ENCODE results near the gene ADAM8.
"Not testable (repeated sequence)": the region's sequence is repeated elsewhere in the genome, so short reads cannot be mapped to it uniquely, and the experiment has no call there.

The ADAM8 gene

DNA sequence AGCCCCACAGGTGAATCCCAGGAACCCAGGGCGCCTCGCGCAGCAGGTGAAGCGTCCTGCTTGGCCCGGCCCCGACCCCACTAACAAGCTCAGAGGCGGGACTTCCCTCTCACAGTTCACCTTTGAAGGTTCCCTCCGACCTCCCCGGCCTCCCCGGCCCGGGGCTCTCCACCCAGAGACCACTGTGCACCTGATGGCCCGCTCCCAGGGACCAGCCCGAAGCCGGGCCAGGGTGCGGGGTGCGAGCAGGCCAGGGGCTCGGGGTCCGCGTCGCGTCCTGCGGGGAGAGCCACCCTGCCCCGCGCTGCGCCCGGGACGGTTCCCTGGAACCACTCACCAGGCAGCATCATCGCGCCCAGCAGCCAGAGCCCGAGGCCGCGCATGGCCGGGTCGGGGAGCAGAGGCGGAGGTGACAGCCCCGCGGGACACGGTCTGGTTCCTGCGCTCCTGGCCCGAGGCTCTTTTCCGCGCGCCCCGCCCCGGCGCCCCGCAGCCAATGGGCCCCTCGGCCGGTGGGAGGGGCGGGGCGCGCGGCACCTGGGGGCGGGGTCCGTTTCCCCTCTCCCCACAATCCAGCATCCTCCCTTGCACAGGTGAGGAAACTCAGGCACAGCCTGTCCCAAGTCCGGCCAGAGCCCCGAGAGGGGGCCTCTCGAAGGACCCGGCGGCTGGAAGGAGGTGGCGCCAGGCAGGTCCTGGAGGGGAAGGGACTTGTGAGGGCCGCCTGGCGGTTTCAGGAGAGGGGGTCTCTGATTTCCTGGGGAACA lies at the start of gene ADAM8:
Gene ADAM8 (minus strand): TSS at position 434 of the 767 bp plus-strand sequence. CDS start 51 bp downstream, at position 383.
- H3K4me3 ChIP-seq (ENCODE audit: low read length), result peak within 1 kb of the TSS; percentile 59
- H3K4me1 ChIP-seq (ENCODE audit: control insufficient read depth, insufficient read depth, low read length), result no peaks in the 10 kb centered on the region
- peaks cover 5% of the 10 kb centered on the region for H3K36me3 ChIP-seq (ENCODE audit: control insufficient read depth, insufficient read depth, low read length)
- peaks cover 11% of the 10 kb centered on the region for H3K27me3 ChIP-seq (ENCODE audit: control insufficient read depth, insufficient read depth, low read length)
- H3K27ac ChIP-seq (ENCODE audit: low read depth, low read length), result no peak within 1 kb of the TSS
- peak within 1 kb of the TSS; percentile 56 for H3K9ac ChIP-seq (ENCODE audit: low read length)

DNA sequence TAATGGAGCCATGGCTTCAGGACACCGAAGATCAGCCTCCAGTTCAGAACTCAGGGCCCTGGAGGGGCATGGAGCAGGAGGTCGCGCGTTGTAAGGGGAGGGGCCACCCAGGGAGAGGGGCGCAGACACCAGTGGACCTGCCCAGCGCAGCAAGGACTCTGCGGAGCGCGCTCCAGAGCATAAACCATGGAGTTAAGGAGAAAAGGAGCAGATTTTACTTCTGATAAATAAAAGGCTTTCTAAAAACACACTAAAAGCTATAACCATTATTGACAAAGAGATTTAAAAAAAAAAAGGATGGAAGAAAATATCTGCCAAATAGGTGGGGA lies 49.5 kb upstream of the ADAM8 start:
- Histone ChIP-seq H3K27me3 (ENCODE audit: control insufficient read depth, insufficient read depth, low read length) (peaks cover 36% of the 10 kb centered on the region), H3K9ac (ENCODE audit: low read length) (no peak overlapping the region), H3K36me3 (ENCODE audit: control insufficient read depth, insufficient read depth, low read length) (no peaks in the 10 kb centered on the region), H3K4me3 (ENCODE audit: low read length) (no peak overlapping the region), H3K4me1 (ENCODE audit: control insufficient read depth, insufficient read depth, low read length) (peaks cover 2% of the 10 kb centered on the region), H3K27ac (ENCODE audit: low read depth, low read length) (no peak overlapping the region)

DNA sequence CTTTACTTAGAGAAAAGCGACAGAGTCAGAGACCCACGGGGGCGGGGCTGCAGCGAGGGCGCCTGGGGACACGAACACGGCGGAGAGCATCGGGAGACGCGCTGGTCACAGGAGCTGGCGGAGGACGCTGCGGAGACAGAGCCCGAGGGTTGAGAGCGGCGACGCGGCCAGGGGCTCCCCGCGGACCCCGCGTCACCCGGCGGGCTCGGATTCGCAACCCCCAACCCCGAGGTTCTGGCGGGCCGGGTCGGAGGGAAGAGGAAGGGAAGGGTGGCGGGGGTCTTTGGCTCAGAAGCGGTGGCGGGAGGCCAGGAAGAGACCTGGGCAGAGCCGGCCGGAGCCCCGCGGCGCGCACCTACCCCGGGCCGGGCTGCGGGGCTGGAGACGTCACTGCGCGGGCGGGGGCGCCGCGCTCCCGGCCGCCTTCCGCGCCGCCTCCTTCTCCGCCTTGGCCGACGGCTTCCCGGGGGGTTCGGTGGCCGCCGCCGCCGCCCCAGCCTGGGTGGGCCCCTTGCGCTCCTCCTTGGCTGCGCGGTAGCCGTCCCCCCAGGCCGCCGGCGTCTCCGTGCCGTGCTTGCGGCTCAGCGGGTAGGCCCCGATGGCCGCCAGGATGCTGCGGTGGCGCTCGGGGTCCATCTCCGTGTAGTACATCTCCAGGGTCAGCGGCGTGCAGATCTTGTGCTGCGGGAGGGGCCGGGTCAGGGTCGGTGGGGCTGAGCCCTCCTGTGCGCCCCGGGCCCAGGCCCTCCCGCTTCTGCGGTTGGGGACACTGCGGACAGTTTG lies 49.0 kb upstream of the ADAM8 start:
- Histone ChIP-seq H3K4me1 (ENCODE audit: control insufficient read depth, insufficient read depth, low read length) (peaks cover 2% of the 10 kb centered on the region), H3K27me3 (ENCODE audit: control insufficient read depth, insufficient read depth, low read length) (peaks cover 36% of the 10 kb centered on the region), H3K27ac (ENCODE audit: low read depth, low read length) (no peak overlapping the region), H3K9ac (ENCODE audit: low read length) (no peak overlapping the region), H3K36me3 (ENCODE audit: control insufficient read depth, insufficient read depth, low read length) (no peaks in the 10 kb centered on the region), H3K4me3 (ENCODE audit: low read length) (peak overlapping the region; percentile 48)

DNA sequence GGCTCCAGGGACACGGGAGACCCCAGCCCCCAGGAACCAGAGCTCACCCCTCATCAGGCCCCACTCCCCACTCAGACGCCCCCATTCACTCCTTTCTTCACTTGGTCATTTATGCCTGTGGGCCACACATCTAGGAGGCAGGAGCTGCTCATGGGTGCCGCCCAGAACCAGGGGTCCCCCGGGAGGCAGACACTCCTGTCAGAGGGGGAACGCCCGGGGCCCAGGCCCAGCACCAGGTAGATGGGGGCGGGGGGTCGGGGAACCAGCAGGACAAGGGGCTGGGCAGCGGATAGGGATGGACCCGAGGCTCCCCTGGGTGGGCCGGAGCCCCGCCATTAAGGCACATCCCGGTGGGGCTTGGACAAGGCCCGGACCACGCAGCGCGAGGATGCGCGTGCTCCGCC lies 48.2 kb upstream of the ADAM8 start:
- peaks cover 2% of the 10 kb centered on the region for H3K4me1 ChIP-seq (ENCODE audit: control insufficient read depth, insufficient read depth, low read length)
- H3K4me3 ChIP-seq (ENCODE audit: low read length), result peak overlapping the region; percentile 48
- H3K9ac ChIP-seq (ENCODE audit: low read length), result no peak overlapping the region
- H3K27me3 ChIP-seq (ENCODE audit: control insufficient read depth, insufficient read depth, low read length), result peaks cover 36% of the 10 kb centered on the region
- H3K36me3 ChIP-seq (ENCODE audit: control insufficient read depth, insufficient read depth, low read length), result no peaks in the 10 kb centered on the region
- H3K27ac ChIP-seq (ENCODE audit: low read depth, low read length), result no peak overlapping the region

DNA sequence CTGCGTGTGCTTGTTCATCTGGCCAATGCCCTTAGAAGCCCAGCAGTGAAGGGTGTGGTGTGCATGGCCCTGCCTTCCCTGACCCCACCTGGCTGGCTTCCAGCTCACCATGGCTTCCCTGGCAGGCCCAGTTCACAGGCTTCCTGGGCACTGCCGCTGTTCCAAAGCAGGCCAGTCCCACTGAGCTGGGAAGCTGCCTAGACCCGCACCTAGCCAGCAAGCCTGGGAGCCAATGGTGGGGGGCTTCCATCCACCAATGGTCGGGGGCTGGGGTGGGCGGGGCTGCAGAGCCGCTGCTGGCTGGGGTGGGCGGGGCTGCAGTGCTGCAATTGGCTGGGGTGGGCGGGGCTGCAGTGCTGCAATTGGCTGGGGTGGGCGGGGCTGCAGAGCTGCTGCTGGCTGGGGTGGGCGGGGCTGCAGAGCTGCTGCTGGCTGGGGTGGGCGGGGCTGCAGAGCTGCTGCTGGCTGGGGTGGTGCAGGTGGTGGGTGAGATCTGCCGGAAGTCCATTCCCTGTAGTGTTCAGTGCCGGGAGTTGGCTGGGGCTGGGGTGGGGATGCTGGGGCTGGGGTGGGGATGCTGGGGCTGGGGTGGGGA lies 47.6 kb upstream of the ADAM8 start:
- no peak overlapping the region for H3K4me3 ChIP-seq (ENCODE audit: low read length)
- H3K27ac ChIP-seq (ENCODE audit: low read depth, low read length), result no peak overlapping the region
- H3K27me3 ChIP-seq (ENCODE audit: control insufficient read depth, insufficient read depth, low read length), result peaks cover 35% of the 10 kb centered on the region

DNA sequence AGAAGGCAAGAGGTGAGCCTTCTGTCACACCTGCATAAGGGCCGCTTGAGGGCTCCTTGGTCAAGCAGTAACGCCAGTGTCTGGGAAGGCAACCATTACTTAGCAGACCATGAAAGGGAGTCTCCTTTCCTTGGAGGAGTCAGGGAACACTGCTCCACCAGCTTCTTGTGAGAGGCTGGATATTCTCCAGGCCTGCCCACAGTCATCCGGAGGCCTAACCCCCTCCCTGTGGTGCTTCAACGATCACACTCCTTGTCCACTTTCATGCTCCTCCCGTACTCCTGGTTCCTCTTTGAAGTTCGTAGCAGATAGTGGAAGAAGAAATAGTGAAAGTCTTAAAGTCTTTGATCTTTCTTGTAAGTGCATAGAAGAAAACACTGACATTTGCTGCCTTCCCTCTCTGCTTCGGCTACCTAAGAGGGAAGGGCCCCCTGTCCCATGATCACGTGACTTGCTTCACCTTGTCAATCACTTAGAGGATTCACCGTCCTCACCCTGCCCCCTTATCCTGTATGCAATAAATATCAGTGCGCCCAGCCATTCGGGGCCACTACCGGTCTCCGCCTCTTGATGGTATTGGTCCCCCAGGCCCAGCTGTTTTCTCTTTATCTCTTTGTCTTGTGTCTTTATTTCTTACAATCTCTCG lies 45.5 kb upstream of the ADAM8 start:
- H3K9ac ChIP-seq (ENCODE audit: low read length); H3K4me1 ChIP-seq (ENCODE audit: control insufficient read depth, insufficient read depth, low read length); H3K36me3 ChIP-seq (ENCODE audit: control insufficient read depth, insufficient read depth, low read length); H3K4me3 ChIP-seq (ENCODE audit: low read length); H3K27ac ChIP-seq (ENCODE audit: low read depth, low read length): not testable (repeated sequence)
- peaks cover 21% of the 10 kb centered on the region for H3K27me3 ChIP-seq (ENCODE audit: control insufficient read depth, insufficient read depth, low read length)

More for the DNA sequence above, 47.6 kb upstream of the ADAM8 start:
- H3K36me3 ChIP-seq (ENCODE audit: control insufficient read depth, insufficient read depth, low read length), result no peaks in the 10 kb centered on the region
- H3K9ac ChIP-seq (ENCODE audit: low read length), result no peak overlapping the region
- peaks cover 2% of the 10 kb centered on the region for H3K4me1 ChIP-seq (ENCODE audit: control insufficient read depth, insufficient read depth, low read length)

DNA sequence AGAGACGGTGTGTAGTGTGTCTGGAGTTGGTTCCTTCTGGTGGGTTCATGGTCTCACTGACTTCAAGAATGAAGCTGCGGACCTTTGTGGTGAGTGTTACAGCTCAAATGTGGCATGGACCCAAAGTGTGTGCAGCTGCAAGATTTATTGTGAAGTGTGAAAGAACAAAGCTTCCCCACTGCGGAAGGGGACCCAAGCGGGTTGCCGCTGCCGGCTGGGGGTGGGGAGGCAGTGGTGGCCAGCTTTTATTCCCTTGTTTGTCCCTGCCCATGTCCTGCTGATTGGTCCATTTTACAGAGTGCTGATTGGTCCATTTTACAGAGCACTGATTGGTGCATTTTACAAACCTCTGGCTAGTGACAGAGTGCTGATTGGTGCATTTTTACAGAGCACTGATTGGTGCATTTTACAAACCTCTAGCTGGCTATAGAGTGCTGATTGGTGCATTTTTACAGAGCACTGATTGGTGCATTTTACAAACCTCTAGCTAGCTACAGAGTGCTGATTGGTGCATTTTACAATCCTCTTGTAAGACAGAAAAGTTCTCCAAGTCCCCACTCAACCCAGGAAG lies 44.3 kb upstream of the ADAM8 start:
- H3K4me1 ChIP-seq (ENCODE audit: control insufficient read depth, insufficient read depth, low read length); H3K4me3 ChIP-seq (ENCODE audit: low read length); H3K9ac ChIP-seq (ENCODE audit: low read length); H3K36me3 ChIP-seq (ENCODE audit: control insufficient read depth, insufficient read depth, low read length); H3K27ac ChIP-seq (ENCODE audit: low read depth, low read length); H3K27me3 ChIP-seq (ENCODE audit: control insufficient read depth, insufficient read depth, low read length): not testable (repeated sequence)

DNA sequence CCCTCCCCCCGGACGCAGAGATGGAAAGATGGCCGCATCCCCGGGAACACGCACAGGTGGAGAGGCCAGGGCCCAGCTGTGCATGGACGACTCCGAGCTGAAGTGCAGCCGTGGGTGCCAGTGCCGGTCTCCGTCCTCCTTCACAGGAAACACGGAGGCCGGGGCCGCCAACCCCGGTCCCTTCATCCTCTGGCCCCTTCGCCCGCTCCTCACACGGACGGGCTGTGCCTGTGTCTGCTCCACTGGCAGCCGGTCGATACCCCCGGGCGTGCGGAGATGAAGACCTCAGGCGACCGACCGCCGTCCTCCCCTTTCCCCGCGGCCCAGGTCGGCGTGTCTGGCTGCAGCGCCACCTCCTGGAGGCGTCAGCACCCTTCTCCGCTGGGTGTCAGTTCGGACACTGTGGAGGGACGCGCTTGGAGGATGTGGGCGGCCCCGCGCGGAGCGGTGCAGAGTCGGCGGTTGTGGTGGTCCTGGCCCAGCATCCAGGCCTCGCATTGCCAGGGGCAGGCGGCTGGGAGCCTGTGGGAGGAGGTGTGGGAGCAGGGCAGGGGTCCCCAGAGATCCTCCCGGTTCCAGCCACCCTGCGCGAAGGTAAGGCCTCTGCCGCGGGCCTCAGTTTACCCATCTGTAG lies 41.9 kb upstream of the ADAM8 start:
- H3K36me3 ChIP-seq (ENCODE audit: control insufficient read depth, insufficient read depth, low read length), result no peaks in the 10 kb centered on the region
- peak overlapping the region; percentile 37 for H3K4me3 ChIP-seq (ENCODE audit: low read length)
- H3K27ac ChIP-seq (ENCODE audit: low read depth, low read length), result no peak overlapping the region
- H3K4me1 ChIP-seq (ENCODE audit: control insufficient read depth, insufficient read depth, low read length), result no peaks in the 10 kb centered on the region
- no peak overlapping the region for H3K9ac ChIP-seq (ENCODE audit: low read length)
- H3K27me3 ChIP-seq (ENCODE audit: control insufficient read depth, insufficient read depth, low read length), result peaks cover 6% of the 10 kb centered on the region

DNA sequence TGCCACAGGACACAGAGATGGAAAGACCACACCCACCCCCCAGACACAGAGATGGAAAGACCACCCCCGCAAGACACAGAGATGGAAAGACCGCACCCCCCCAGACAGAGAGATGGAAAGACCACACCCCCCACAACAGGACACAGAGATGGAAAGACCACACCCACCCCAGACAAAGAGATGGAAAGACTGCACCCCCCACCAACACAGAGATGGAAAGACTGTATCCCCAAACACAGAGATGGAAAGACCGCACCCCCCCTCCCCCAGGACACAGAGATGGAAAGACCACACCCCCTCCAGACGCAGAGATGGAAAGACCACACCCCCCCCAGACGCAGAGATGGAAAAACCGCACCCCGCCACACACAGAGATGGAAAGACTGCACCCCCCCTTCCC lies 40.1 kb upstream of the ADAM8 start:
- Histone ChIP-seq H3K9ac (ENCODE audit: low read length) (no peak overlapping the region), H3K27me3 (ENCODE audit: control insufficient read depth, insufficient read depth, low read length) (peaks cover 6% of the 10 kb centered on the region), H3K4me1 (ENCODE audit: control insufficient read depth, insufficient read depth, low read length) (no peaks in the 10 kb centered on the region), H3K36me3 (ENCODE audit: control insufficient read depth, insufficient read depth, low read length) (peaks cover 9% of the 10 kb centered on the region), H3K4me3 (ENCODE audit: low read length) (no peak overlapping the region), H3K27ac (ENCODE audit: low read depth, low read length) (no peak overlapping the region)

DNA sequence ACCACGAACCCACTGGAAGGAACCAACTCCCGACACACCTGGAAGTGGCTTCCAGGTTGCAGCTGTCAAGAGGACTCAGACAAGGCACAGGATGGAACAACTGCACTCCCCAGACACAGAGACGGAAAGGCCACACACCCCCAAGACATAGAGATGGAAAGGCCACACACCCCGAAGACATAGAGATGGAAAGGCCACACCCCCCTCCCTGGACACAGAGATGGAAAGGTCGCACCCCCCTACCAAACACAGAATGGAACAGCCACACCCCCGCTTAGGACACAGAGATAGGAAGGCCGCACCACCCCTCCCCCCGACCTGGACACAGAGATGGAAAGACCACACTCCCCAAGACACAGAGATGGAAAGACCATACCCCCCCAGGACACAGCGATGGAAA lies 39.6 kb upstream of the ADAM8 start:
- no peak overlapping the region for H3K27ac ChIP-seq (ENCODE audit: low read depth, low read length)
- H3K9ac ChIP-seq (ENCODE audit: low read length), result no peak overlapping the region
- no peaks in the 10 kb centered on the region for H3K4me1 ChIP-seq (ENCODE audit: control insufficient read depth, insufficient read depth, low read length)
- no peak overlapping the region for H3K4me3 ChIP-seq (ENCODE audit: low read length)
- peaks cover 6% of the 10 kb centered on the region for H3K27me3 ChIP-seq (ENCODE audit: control insufficient read depth, insufficient read depth, low read length)
- H3K36me3 ChIP-seq (ENCODE audit: control insufficient read depth, insufficient read depth, low read length), result peaks cover 9% of the 10 kb centered on the region

DNA sequence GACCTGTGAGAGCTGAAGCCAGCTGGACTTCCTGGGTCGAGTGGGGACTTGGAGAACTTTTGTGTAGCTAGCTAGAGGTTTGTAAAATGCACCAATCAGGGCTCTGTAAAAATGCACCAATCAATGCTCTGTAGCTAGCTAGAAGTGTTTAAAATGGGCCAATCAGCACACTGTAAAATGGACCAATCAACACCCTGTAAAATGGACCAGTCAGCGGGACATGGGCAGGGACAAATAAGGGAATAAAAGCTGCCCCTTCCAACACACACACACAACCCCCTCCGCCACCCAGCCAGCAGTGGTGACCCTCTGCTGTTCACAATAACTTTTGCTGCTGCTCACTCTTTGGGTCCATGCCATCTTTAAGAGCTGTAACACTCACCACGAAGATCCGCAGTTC lies 39.2 kb upstream of the ADAM8 start:
- peaks cover 9% of the 10 kb centered on the region for H3K36me3 ChIP-seq (ENCODE audit: control insufficient read depth, insufficient read depth, low read length)
- H3K4me1 ChIP-seq (ENCODE audit: control insufficient read depth, insufficient read depth, low read length), result no peaks in the 10 kb centered on the region
- H3K9ac ChIP-seq (ENCODE audit: low read length), result no peak overlapping the region
- peaks cover 6% of the 10 kb centered on the region for H3K27me3 ChIP-seq (ENCODE audit: control insufficient read depth, insufficient read depth, low read length)
- no peak overlapping the region for H3K4me3 ChIP-seq (ENCODE audit: low read length)
- H3K27ac ChIP-seq (ENCODE audit: low read depth, low read length), result no peak overlapping the region

DNA sequence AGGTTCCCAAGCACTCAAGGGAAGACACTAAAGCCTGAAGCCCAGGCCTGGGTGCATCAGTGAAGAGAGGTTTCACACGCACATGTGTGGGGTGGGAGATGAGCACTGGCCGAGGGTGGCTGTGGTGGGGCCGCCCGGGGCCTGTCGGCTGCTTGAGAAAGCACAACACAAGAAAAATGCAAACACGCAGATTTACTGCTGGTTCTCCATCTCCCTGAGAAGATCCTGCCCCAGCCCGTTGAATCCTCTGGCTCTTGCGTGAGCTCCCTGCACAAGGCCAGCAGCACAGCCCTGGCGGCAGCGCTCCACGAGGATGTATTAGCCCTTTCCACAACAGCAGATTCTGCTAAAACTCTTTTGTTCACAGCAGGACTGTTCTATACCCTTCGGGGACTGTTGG lies 38.2 kb upstream of the ADAM8 start:
- Histone ChIP-seq H3K4me3 (ENCODE audit: low read length) (no peak overlapping the region), H3K9ac (ENCODE audit: low read length) (no peak overlapping the region), H3K27ac (ENCODE audit: low read depth, low read length) (no peak overlapping the region), H3K36me3 (ENCODE audit: control insufficient read depth, insufficient read depth, low read length) (peaks cover 12% of the 10 kb centered on the region), H3K4me1 (ENCODE audit: control insufficient read depth, insufficient read depth, low read length) (no peaks in the 10 kb centered on the region), H3K27me3 (ENCODE audit: control insufficient read depth, insufficient read depth, low read length) (peaks cover 6% of the 10 kb centered on the region)
